Tibial artery (tissue), 4 donors: Measurements from ENCODE around the gene DNMT3A.

Experiments used
- DNase-seq, 2 donors: peaks; one replicate each; pipeline ENCODE4 v3.0.0-alpha.2; 2019
- H3K27ac ChIP-seq, 2 donors: fragments of 200-600 bp; sonication (generic) in 1 of 2; 1 replicate in 1 of 2; 2 replicates in 1 of 2; pipeline ENCODE4 v1.5.1; 2018 to 2019; ENCODE audit warnings: mild to moderate bottlenecking in 1 of 2
- H3K27me3 ChIP-seq, 2 donors: fragments of 200-600 bp; sonication (generic) in 1 of 2; one replicate each; pipeline versions ENCODE4 v1.5.1 to v1.6.0; 2016 to 2019
- H3K36me3 ChIP-seq, 3 donors: fragments of 200-600 bp; sonication (generic) in 2 of 3; one replicate each; pipeline ENCODE4 v1.5.1; 2016 to 2019; ENCODE audit warnings: mild to moderate bottlenecking in 2 of 3
- H3K4me1 ChIP-seq, 4 donors: fragments of 200-600 bp; sonication (generic) in 2 of 4; 1 replicate in 3 of 4; 2 replicates in 1 of 4; pipeline ENCODE4 v1.5.1; 2016 to 2019
- H3K4me3 ChIP-seq, 2 donors: fragments of 200-600 bp; sonication (generic) in 1 of 2; 1 replicate in 1 of 2; 2 replicates in 1 of 2; pipeline ENCODE4 v1.5.1; 2018 to 2019; ENCODE audit warnings: mild to moderate bottlenecking in 2 of 2
- H3K9me3 ChIP-seq, 3 donors: fragments of 200-600 bp; sonication (generic) in 1 of 3; one replicate each; pipeline ENCODE4 v1.5.1; 2016 to 2019
- CTCF ChIP-seq, 2 experiments: fragments of 200-600 bp in 1 of 2; fragments of 450-650 bp in 1 of 2; IDR thresholded peaks; one replicate each; pipeline ENCODE4 v1.5.1; 2017 to 2019; ENCODE audit warnings: antibody characterized with exemption in 2 of 2, mild to moderate bottlenecking in 1 of 2, moderate library complexity in 1 of 2
- intact Hi-C: fragments of 100-400 bp; cut with DNase I; formaldehyde crosslinking; loops from one replicate; pipeline ENCODE4 v1.15.0; 2023; ENCODE audit warnings: low total_unique reads

Gene DNMT3A

GRCh38 chr2:25323610-25324189 is 18.0 kb downstream of the DNMT3A start:
- intact Hi-C loops = no loop called here
- no peak for DNase-seq
- no peak for TF ChIP-seq CTCF (IDR thresholded peaks at IDR 0.05)
- H3K36me3 ChIP-seq = peaks cover 0 to 9% (median 0%) of the 10 kb centered on the region in 3 donors
- H3K4me1 ChIP-seq = peaks cover 0 to 25% (median 20%) of the 10 kb centered on the region in 4 donors
- no peak overlapping the region for H3K27ac ChIP-seq
- H3K27me3 ChIP-seq = no peaks in the 10 kb centered on the region
- H3K9me3 ChIP-seq = peaks cover 0 to 6% (median 0%) of the 10 kb centered on the region in 3 donors
- no peak overlapping the region for H3K4me3 ChIP-seq

GRCh38 chr2:25323042-25323514 is 18.6 kb downstream of the DNMT3A start:
- DNase-seq = no peak
- Histone ChIP-seq H3K27me3 (no peaks in the 10 kb centered on the region), H3K4me3 (no peak overlapping the region), H3K27ac (no peak overlapping the region), H3K4me1 (peaks cover 0 to 27% (median 22%) of the 10 kb centered on the region in 4 donors), H3K36me3 (peaks cover 0 to 9% (median 0%) of the 10 kb centered on the region in 3 donors), H3K9me3 (peaks cover 0 to 6% (median 0%) of the 10 kb centered on the region in 3 donors)
- no peak for TF ChIP-seq CTCF (IDR thresholded peaks at IDR 0.05)
- intact Hi-C loops = no loop called here

GRCh38 chr2:25322312-25322711 is 19.4 kb downstream of the DNMT3A start:
- Histone ChIP-seq H3K27ac (no peak overlapping the region), H3K27me3 (no peaks in the 10 kb centered on the region), H3K9me3 (peaks cover 0 to 6% (median 0%) of the 10 kb centered on the region in 3 donors), H3K4me1 (peaks cover 0 to 34% (median 28%) of the 10 kb centered on the region in 4 donors), H3K4me3 (no peak overlapping the region), H3K36me3 (peaks cover 0 to 9% (median 0%) of the 10 kb centered on the region in 3 donors)
- TF ChIP-seq CTCF (IDR thresholded peaks at IDR 0.05) = no peak
- intact Hi-C loops = no loop called here
- no peak for DNase-seq

- DNase-seq = no peak
- intact Hi-C loops = no loop called here
- H3K4me3 ChIP-seq = no peak overlapping the region
- no peaks in the 10 kb centered on the region for H3K27me3 ChIP-seq
- H3K9me3 ChIP-seq = no peaks in the 10 kb centered on the region
- H3K4me1 ChIP-seq = peaks cover 6 to 46% (median 28%) of the 10 kb centered on the region in 4 donors
- H3K27ac ChIP-seq = no peak overlapping the region
- H3K36me3 ChIP-seq = no peaks in the 10 kb centered on the region
- no peak for TF ChIP-seq CTCF (IDR thresholded peaks at IDR 0.05)
Observed at GRCh38 chr2:25320077-25320476, 21.6 kb downstream of the DNMT3A start.

- TF ChIP-seq CTCF (IDR thresholded peaks at IDR 0.05) = no peak
- intact Hi-C loops = no loop called here
- Histone ChIP-seq H3K27ac (no peak overlapping the region), H3K4me3 (no peak overlapping the region), H3K27me3 (no peaks in the 10 kb centered on the region), H3K36me3 (peaks cover 0 to 26% (median 24%) of the 10 kb centered on the region in 3 donors), H3K4me1 (peaks cover 6 to 52% (median 32%) of the 10 kb centered on the region in 4 donors), H3K9me3 (no peaks in the 10 kb centered on the region)
- DNase-seq = peak in 1 of 2 donors; percentile 62
Observed at GRCh38 chr2:25316101-25316500, 25.6 kb downstream of the DNMT3A start.
